ENCODE data around the gene ERMAP. TPM values are rescaled to one million over a fixed set of nuclear protein-coding genes. Genes with fewer than 3 reads are reported as not detected.

The ERMAP gene
- total and polyA plus RNA-seq, 9 of the 15 experiments (the other 6 are each of a cell fraction or from before 2014, with no cell fraction given): 8.0 to 31.4 (median 22.5) TPM

GRCh38 chr1:42846257-42847110 lies 29.6 kb downstream of the ERMAP start, which contains the start of gene ZNF691 (continued):
- TF ChIP-seq E2F4 (CRISPR knock-in tag; IDR thresholded peaks at IDR 0.05; ENCODE audit: low read depth): peak; percentile 60; the same call in 1 of the 2 replicates
- TF ChIP-seq TOE1 (IDR thresholded peaks at IDR 0.05; ENCODE audit: borderline replicate concordance): peak; percentile 66; the same call in 1 of the 2 replicates
- TF ChIP-seq TOE1 (CRISPR knock-in tag; IDR thresholded peaks at IDR 0.05; ENCODE audit: borderline replicate concordance, low read depth): no peak
- peak; percentile 69 for TF ChIP-seq PRDM10 (IDR thresholded peaks at IDR 0.05; ENCODE audit: partially characterized antibody)
- peak; percentile 90 for TF ChIP-seq L3MBTL2 (IDR thresholded peaks at IDR 0.05)
- TF ChIP-seq E2F6 (IDR thresholded peaks at IDR 0.05; ENCODE audit: borderline replicate concordance in 1 of 2, extremely low read depth in 1 of 2, insufficient read depth in 1 of 2, insufficient read length in 1 of 2, low read depth in 1 of 2, low read length in 1 of 2, poor library complexity in 1 of 2, severe bottlenecking in 1 of 2): peak; percentile 94 to 95
- peak; percentile 75 for TF ChIP-seq ZNF511 (CRISPR knock-in tag; IDR thresholded peaks at IDR 0.05)
- TF ChIP-seq UBTF (IDR thresholded peaks at IDR 0.05; ENCODE audit: borderline replicate concordance in 1 of 2, low read depth in 2 of 2, low read length in 2 of 2): peak; percentile 56 to 57; a peak in 2 of 4 replicates
- peak; percentile 75; the same call in 1 of the 2 replicates for TF ChIP-seq ZNF740 (CRISPR knock-in tag; IDR thresholded peaks at IDR 0.05)
- no peak for TF ChIP-seq ZNF740 (tag; IDR thresholded peaks at IDR 0.05)

Measured in K562 (cell line).